GM06990 (cell line): ENCODE results near the gene MOB3A.

Experiments
- DNase-seq: peaks from one replicate; pipeline ENCODE4 v3.0.0-alpha.2; 2011; ENCODE audit not compliant: insufficient read length; ENCODE audit errors: extremely low read depth
- H3K27me3 ChIP-seq: replicated peaks from 2 replicates; pipeline ENCODE4 v1.6.0; 2011; ENCODE audit warnings: low read length; ENCODE audit not compliant: control insufficient read depth, insufficient read depth
- H3K36me3 ChIP-seq: 2 replicates; pipeline ENCODE4 v1.5.1; 2011; ENCODE audit warnings: low read length; ENCODE audit not compliant: control insufficient read depth, insufficient read depth
- H3K4me3 ChIP-seq: replicated peaks from 2 replicates; pipeline ENCODE4 v1.5.1; 2011; ENCODE audit warnings: low read depth, mild to moderate bottlenecking, control low read depth, low read length
- CTCF ChIP-seq: IDR thresholded peaks from 2 replicates; pipeline ENCODE4 v1.5.1; 2011; ENCODE audit warnings: low read length, control low read depth, mild to moderate bottlenecking, inconsistent platforms; ENCODE audit not compliant: insufficient read depth, poor library complexity, severe bottlenecking

Gene MOB3A

DNA sequence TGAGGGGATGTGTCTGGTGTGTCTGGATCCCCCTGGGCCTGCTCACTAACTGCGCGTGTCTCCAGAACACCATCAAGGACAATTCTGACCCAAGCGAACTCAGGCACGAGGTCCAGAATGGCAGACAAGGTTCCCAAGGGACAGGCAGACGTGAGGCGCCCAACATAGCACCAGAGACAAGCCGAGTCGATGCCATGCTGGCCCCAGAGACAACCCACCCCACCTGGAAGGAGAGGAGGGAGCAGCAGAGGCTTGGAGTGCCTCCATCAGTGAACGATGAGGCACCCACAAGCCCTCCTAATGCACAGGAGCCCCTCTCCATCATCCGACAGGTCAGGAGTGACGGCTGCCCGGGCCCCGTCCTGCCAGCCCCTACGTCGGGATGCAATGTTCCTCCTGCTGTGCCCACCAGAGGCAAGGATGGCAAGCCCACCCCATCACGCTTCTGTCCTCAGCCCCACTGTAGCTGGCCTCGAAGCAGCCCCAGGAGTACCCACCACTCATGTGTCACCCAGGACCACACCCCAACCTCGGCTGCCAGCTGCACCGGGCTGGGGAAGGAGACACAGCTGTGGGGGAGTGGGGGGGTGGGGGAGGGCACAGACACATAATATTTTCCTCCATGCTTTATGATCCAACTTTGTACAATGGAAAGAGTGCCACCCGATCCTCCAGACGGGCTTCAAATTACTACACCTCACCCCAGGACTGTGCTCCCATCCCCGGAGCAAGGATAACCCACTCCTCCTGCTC lies 43.4 kb upstream of the MOB3A start:
- no peak for TF ChIP-seq CTCF
- no peak for DNase-seq
- Histone ChIP-seq H3K4me3 (no peak overlapping the region), H3K27me3 (no peaks in the 10 kb centered on the region), H3K36me3 (peaks cover 27% of the 10 kb centered on the region)

DNA sequence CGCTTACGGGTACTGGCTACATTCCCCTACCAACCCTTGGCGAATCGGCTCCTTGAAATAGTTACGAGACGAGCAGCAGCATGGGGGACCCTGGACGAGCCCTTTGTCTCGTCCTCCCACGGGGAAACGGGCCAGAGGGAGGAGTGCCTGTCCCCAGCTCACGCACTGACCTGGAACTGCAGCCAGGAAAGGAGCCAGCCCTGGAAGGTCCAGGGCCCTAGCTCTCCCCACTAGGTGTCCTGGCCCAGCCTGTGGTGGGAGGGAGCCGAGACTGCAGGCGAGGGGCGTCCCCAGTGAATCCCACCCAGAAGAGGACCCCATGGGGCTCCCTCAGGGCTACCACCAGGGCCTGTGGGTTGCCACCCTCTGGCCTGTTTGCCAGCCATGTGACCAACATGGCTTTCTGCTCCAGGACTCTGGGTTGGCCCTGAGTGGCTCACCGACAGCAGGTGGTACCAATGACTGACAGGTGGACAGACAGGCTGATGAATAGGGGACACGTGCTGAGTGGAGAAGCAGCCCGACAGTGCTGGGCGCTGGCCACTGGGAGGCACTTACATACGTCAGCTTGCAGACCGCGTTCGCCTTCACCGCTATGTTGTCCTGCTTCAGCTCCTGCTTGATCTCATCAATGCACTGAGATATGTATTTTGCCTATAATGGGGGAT lies 42.1 kb upstream of the MOB3A start:
- DNase-seq = no peak
- Histone ChIP-seq H3K27me3 (no peaks in the 10 kb centered on the region), H3K36me3 (peaks cover 29% of the 10 kb centered on the region), H3K4me3 (no peak overlapping the region)
- TF ChIP-seq CTCF = no peak

GRCh38 chr19:2136796-2137195 lies 40.7 kb upstream of the MOB3A start:
- Histone ChIP-seq H3K27me3 (no peaks in the 10 kb centered on the region), H3K4me3 (no peak overlapping the region), H3K36me3 (peaks cover 39% of the 10 kb centered on the region)
- DNase-seq = no peak
- TF ChIP-seq CTCF = no peak

DNA sequence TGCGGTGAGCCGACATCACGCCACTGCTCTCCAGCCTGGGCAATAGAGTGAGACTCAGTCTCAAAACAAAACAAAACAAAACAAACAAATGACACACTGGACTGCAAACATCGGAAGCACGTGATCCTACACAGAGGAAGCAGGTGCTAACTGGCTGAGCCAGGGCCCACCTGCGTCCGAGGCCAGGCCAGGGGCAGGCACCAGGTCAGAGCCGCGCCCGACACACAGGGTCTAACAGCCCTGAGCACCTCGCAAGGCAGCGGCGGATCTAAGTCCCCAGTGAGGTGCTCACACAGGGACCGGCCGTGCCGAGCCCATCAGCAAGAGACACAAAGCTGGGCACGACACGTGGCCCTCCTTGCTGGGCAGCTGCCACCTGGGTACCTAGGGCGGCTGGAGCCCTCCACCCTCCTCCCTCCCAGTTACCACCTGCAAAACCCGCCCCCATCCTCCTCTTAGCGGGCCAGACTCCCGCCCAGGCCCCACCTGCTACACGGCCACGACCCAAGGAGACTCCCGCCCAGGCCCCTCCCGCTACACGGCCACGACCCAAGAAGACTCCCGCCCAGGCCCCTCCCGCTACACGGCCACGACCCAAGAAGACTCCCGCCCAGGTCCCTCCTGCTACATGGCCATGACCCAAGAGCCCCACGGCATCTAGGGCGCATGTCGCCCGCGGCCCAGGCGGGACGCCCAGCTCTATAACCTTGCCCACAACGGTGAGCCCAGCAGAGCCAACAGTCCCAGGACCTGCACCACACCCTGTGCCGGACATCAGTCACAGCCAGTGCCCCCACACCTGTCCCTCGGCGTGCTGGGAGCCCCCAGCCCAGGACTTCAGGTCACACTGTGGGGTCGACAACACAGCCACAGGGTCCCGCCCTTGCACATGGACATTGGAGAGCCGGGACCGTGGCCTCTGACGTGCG lies 39.6 kb upstream of the MOB3A start:
- Histone ChIP-seq H3K27me3 (no peaks in the 10 kb centered on the region), H3K4me3 (no peak overlapping the region), H3K36me3 (peaks cover 44% of the 10 kb centered on the region)

More for the DNA sequence above, 39.6 kb upstream of the MOB3A start:
- DNase-seq = no peak
- no peak for TF ChIP-seq CTCF
